Liver (tissue), 9 donors: ENCODE measurements around the gene CABP4. TPM values are rescaled to one million over a fixed set of nuclear protein-coding genes. Genes with fewer than 3 reads are reported as not detected.

Experiments
- DNase-seq: peaks from one replicate; pipeline ENCODE4 v3.0.0-alpha.2; 2017; ENCODE audit warnings: low spot score
- H3K27ac ChIP-seq, 2 donors: one replicate each; pipeline ENCODE4 v1.7.0; 2013; ENCODE audit warnings: inconsistent platforms in 2 of 2, low read length in 2 of 2, control low read depth in 1 of 2, low read depth in 1 of 2, mild to moderate bottlenecking in 1 of 2
- H3K27me3 ChIP-seq, 4 donors: one replicate each; pipeline versions ENCODE4 v1.6.1 to v1.7.0; 2013; ENCODE audit warnings: low read length in 3 of 4, inconsistent platforms in 1 of 4, mild to moderate bottlenecking in 1 of 4, moderate library complexity in 1 of 4; ENCODE audit not compliant: control insufficient read depth in 4 of 4, insufficient read depth in 4 of 4
- H3K36me3 ChIP-seq, 4 donors: one replicate each; pipeline versions ENCODE4 v1.6.1 to v1.7.0; 2013; ENCODE audit warnings: low read length in 3 of 4, mild to moderate bottlenecking in 3 of 4, low read depth in 1 of 4, moderate library complexity in 1 of 4; ENCODE audit not compliant: control insufficient read depth in 4 of 4, insufficient read depth in 3 of 4
- H3K4me1 ChIP-seq, 4 donors: one replicate each; pipeline versions ENCODE4 v1.6.1 to v1.7.0; 2013; ENCODE audit warnings: low read length in 3 of 4, mild to moderate bottlenecking in 3 of 4, moderate library complexity in 1 of 4; ENCODE audit not compliant: control insufficient read depth in 4 of 4, insufficient read depth in 4 of 4
- H3K4me3 ChIP-seq, 3 donors: one replicate each; pipeline versions ENCODE4 v1.6.1 to v1.7.0; 2013; ENCODE audit warnings: low read length in 3 of 3, control low read depth in 1 of 3, low read depth in 1 of 3, mild to moderate bottlenecking in 1 of 3
- H3K9ac ChIP-seq, 2 donors: one replicate each; pipeline ENCODE4 v1.7.0; 2013; ENCODE audit warnings: low read length in 2 of 2, mild to moderate bottlenecking in 2 of 2, moderate library complexity in 2 of 2, control low read depth in 1 of 2, low read depth in 1 of 2
- H3K9me3 ChIP-seq, 4 donors: one replicate each; pipeline versions ENCODE4 v1.6.1 to v1.7.0; 2013; ENCODE audit warnings: low read length in 3 of 4; ENCODE audit not compliant: control insufficient read depth in 4 of 4
- ATF3 ChIP-seq: IDR thresholded peaks from 2 replicates; pipeline ENCODE4 v1.6.1; 2016; ENCODE audit warnings: antibody characterized with exemption
- EGR1 ChIP-seq, 2 donors: IDR thresholded peaks; 2 replicates each; pipeline ENCODE4 v1.6.1; 2016 to 2018; ENCODE audit warnings: antibody characterized with exemption in 2 of 2, low read depth in 2 of 2
- FOXA1 ChIP-seq: IDR thresholded peaks from 2 replicates; pipeline ENCODE4 v1.6.1; 2016; ENCODE audit warnings: antibody characterized with exemption
- FOXA2 ChIP-seq: IDR thresholded peaks from 2 replicates; pipeline ENCODE4 v1.6.1; 2016; ENCODE audit warnings: antibody characterized with exemption
- GABPA ChIP-seq, 2 donors: IDR thresholded peaks in 1 of 2; conservative IDR thresholded peaks in 1 of 2; 2 replicates each; pipeline ENCODE4 v1.6.1; 2016; ENCODE audit warnings: antibody characterized with exemption in 2 of 2, mild to moderate bottlenecking in 1 of 2, moderate library complexity in 1 of 2
- HNF4A ChIP-seq, 2 donors: conservative IDR thresholded peaks; 2 replicates each; pipeline ENCODE4 v1.6.1; 2016; ENCODE audit warnings: antibody characterized with exemption in 2 of 2, mild to moderate bottlenecking in 2 of 2
- HNF4G ChIP-seq: IDR thresholded peaks from 2 replicates; pipeline ENCODE4 v1.6.1; 2016; ENCODE audit warnings: antibody characterized with exemption
- JUND ChIP-seq, 2 donors: IDR thresholded peaks; 2 replicates each; pipeline ENCODE4 v1.6.1; 2016; ENCODE audit warnings: antibody characterized with exemption in 2 of 2
- MAX ChIP-seq: IDR thresholded peaks from 2 replicates; pipeline ENCODE4 v1.6.1; 2016; ENCODE audit warnings: antibody characterized with exemption
- NR2F2 ChIP-seq: IDR thresholded peaks from 2 replicates; pipeline ENCODE4 v1.6.1; 2016; ENCODE audit warnings: antibody characterized with exemption
- RAD21 ChIP-seq, 2 donors: IDR thresholded peaks; 2 replicates each; pipeline ENCODE4 v1.6.1; 2016; ENCODE audit warnings: antibody characterized with exemption in 2 of 2, mild to moderate bottlenecking in 2 of 2
- REST ChIP-seq: IDR thresholded peaks from 2 replicates; pipeline ENCODE4 v1.6.1; 2016; ENCODE audit warnings: antibody characterized with exemption, mild to moderate bottlenecking
- RXRA ChIP-seq, 2 donors: IDR thresholded peaks; 2 replicates each; pipeline ENCODE4 v1.6.1; 2017 to 2018; ENCODE audit warnings: antibody characterized with exemption in 2 of 2, mild to moderate bottlenecking in 1 of 2
- SP1 ChIP-seq: IDR thresholded peaks from 2 replicates; pipeline ENCODE4 v1.6.1; 2018; ENCODE audit warnings: antibody characterized with exemption, mild to moderate bottlenecking
- TAF1 ChIP-seq: conservative IDR thresholded peaks from 2 replicates; pipeline ENCODE4 v1.6.1; 2016; ENCODE audit warnings: antibody characterized with exemption, mild to moderate bottlenecking
- YY1 ChIP-seq: IDR thresholded peaks from 2 replicates; pipeline ENCODE4 v1.6.1; 2016; ENCODE audit warnings: antibody characterized with exemption, mild to moderate bottlenecking
- ZBTB33 ChIP-seq: IDR thresholded peaks from 2 replicates; pipeline ENCODE4 v1.6.1; 2016; ENCODE audit warnings: antibody characterized with exemption
- WGBS: extraction: QIAGEN DNeasy Blood & Tissue Kit; methylation state at CpG from one replicate; pipeline ENCODE4 v1.1.7; 2013; 5-methylcytosine and 5-hydroxymethylcytosine counted together
- polyA plus RNA-seq, 2 donors: library from polyadenylated mRNA; stranded (reverse) in 1 of 2; unstranded in 1 of 2; fragments of 200-250 nt in 1 of 2; fragments of >200 nt in 1 of 2; fragmentation: Nextera tagmentation in 1 of 2; extraction: Ambion mirVana in 1 of 2; gene quantifications; one replicate each; pipeline versions ENCODE4 v1.2.1 to v1.2.3, GENCODE V29; 2013 to 2015
- total RNA-seq, 2 donors: library from RNA; depleted of rRNA; stranded (reverse); fragments of >200 nt; gene quantifications; one replicate each; pipeline ENCODE4 v1.2.3, GENCODE V29; 2014
- TF ChIP-seq, protein P1 (sequence below): fragments of 150-350 bp; IDR thresholded peaks from 2 replicates; pipeline ENCODE4 v1.5.1; 2017; ENCODE audit warnings: improper control_type of control experiment, low read depth, low read length; ENCODE audit not compliant: missing input control
- donor health status: healthy.
- donor health status: healthy.
- donor health status: healthy.
- donor health status: healthy.
- donor health status: healthy.

CABP4 gene
- total and polyA plus RNA-seq, 4 donors: 0.85 to 2.9 (median 1.6) TPM

DNA sequence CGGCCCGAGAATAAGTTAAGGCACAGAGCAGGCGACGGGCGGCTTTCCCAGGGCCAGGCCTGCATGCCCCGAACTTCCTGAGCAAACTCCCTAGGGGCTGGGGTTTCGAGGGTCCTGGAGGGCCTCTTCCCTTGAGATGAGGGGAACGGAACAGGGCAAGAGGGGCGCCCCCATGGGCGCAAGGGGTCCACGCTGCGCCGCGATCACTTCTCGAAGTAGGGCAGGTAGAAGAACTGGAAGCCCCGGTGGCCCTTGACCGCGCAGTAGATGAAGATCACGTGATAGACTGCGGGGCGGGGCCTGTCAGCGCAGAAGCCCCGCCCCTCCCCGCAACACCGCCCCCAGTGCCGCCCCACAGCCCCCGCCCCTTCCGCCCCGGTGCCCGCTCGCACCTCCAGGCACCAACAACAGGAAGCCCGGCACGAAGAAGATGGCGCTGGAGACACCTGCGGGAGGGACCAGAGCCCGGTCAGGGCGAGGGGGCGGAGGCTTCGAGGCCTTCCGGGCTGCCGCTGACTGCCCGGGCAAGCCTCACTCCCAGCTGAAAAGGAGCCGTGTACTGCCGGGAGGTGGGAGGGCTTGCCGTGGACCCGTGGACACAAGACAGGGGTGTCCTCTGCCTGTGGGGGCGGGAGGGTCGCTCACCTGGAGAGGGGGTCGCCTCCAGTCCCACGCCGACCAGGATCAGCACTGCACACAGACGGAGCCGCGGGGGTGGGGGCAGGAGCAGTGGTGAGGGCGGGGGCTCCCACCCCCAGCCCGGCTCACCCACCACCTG lies 9.4 kb downstream of the CABP4 start:
- no peaks in the 10 kb centered on the region for H3K9me3 ChIP-seq
- 9% methylated on average over 56 of the region's 56 CpGs for WGBS
- no peaks in the 10 kb centered on the region for H3K36me3 ChIP-seq
- H3K9ac ChIP-seq: peak overlapping the region; percentile 22 to 69
- peak overlapping the region; percentile 73 to 95 for H3K27ac ChIP-seq
- no peaks in the 10 kb centered on the region for H3K27me3 ChIP-seq
- H3K4me1 ChIP-seq: peaks cover 19 to 42% (median 31%) of the 10 kb centered on the region in 4 donors
- DNase-seq: peak; percentile 94
- peak overlapping the region; percentile 72 to 82 (median 81) for H3K4me3 ChIP-seq
- no peak for TF ChIP-seq MAX
- no peak for TF ChIP-seq RXRA (IDR thresholded peaks at IDR 0.05)
- peak; percentile 46 for TF ChIP-seq REST
- no peak for TF ChIP-seq TAF1
- peak; percentile 94 for TF ChIP-seq YY1
- TF ChIP-seq, protein P1, sequence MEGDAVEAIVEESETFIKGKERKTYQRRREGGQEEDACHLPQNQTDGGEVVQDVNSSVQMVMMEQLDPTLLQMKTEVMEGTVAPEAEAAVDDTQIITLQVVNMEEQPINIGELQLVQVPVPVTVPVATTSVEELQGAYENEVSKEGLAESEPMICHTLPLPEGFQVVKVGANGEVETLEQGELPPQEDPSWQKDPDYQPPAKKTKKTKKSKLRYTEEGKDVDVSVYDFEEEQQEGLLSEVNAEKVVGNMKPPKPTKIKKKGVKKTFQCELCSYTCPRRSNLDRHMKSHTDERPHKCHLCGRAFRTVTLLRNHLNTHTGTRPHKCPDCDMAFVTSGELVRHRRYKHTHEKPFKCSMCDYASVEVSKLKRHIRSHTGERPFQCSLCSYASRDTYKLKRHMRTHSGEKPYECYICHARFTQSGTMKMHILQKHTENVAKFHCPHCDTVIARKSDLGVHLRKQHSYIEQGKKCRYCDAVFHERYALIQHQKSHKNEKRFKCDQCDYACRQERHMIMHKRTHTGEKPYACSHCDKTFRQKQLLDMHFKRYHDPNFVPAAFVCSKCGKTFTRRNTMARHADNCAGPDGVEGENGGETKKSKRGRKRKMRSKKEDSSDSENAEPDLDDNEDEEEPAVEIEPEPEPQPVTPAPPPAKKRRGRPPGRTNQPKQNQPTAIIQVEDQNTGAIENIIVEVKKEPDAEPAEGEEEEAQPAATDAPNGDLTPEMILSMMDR: no peak
- TF ChIP-seq EGR1 (IDR thresholded peaks at IDR 0.05; ENCODE audit: low read depth in 2 of 2): no peak
- TF ChIP-seq NR2F2: peak; percentile 34
- TF ChIP-seq FOXA2: no peak
- TF ChIP-seq GABPA (IDR thresholded peaks at IDR 0.05 in 1 of 2, conservative IDR thresholded peaks at IDR 0.05 in 1 of 2): peak in 1 of 2 donors; percentile 69
- TF ChIP-seq JUND (IDR thresholded peaks at IDR 0.05): no peak
- TF ChIP-seq FOXA1: no peak
- TF ChIP-seq ATF3: no peak
- TF ChIP-seq RAD21 (IDR thresholded peaks at IDR 0.05): peak in 1 of 2 donors; percentile 24
- TF ChIP-seq ZBTB33: no peak
- no peak for TF ChIP-seq HNF4A (conservative IDR thresholded peaks at IDR 0.05)
- TF ChIP-seq SP1: peak; percentile 14
- TF ChIP-seq HNF4G: no peak
